Lower lobe of right lung (tissue), 2 donors: ENCODE data around the gene THAP2. TPM values are rescaled to one million over a fixed set of nuclear protein-coding genes. Genes with fewer than 3 reads are reported as not detected.

ENCODE experiments used
- ATAC-seq, 2 donors: fragments of 200-7000 bp; cut with Tn5 transposase; one replicate each; pipeline ENCODE4 v1.9.1; 2020 to 2022; ENCODE audit warnings: mild to moderate bottlenecking in 2 of 2, moderate library complexity in 2 of 2
- DNase-seq: peaks from one replicate; pipeline ENCODE4 v3.0.0-alpha.2; 2020
- H3K27ac ChIP-seq: fragments of 200-600 bp; one replicate; pipeline ENCODE4 v1.8.0; 2022
- H3K27me3 ChIP-seq: fragments of 200-600 bp; one replicate; pipeline ENCODE4 v1.8.0; 2022; ENCODE audit warnings: low read depth
- H3K36me3 ChIP-seq: fragments of 200-600 bp; one replicate; pipeline ENCODE4 v1.8.0; 2022; ENCODE audit warnings: mild to moderate bottlenecking
- H3K4me1 ChIP-seq: fragments of 200-600 bp; one replicate; pipeline ENCODE4 v1.8.0; 2022
- H3K4me3 ChIP-seq: fragments of 200-600 bp; one replicate; pipeline ENCODE4 v1.8.0; 2022; ENCODE audit warnings: mild to moderate bottlenecking
- H3K9me3 ChIP-seq: fragments of 200-600 bp; one replicate; pipeline ENCODE4 v1.8.0; 2022
- CTCF ChIP-seq: fragments of 200-600 bp; IDR thresholded peaks from one replicate; pipeline ENCODE4 v1.8.0; 2022; ENCODE audit warnings: antibody characterized with exemption, mild to moderate bottlenecking
- intact Hi-C: fragments of 100-400 bp; cut with DNase I; formaldehyde crosslinking; loops from one replicate; pipeline ENCODE4 v1.11.0; 2022
- total RNA-seq: library from RNA; stranded (reverse); fragmentation: NEBNext Ultra II Directional; extraction: Animal tissue kit (Norgen Biotek cat#: 25700); gene quantifications from one replicate; pipeline ENCODE4 v1.2.1, GENCODE V29; 2021
- donor health status: DM: no; HTN: yes; CAD: no; lungs with severe emphysema.

Gene THAP2
- total RNA-seq, 1 donor from 2014 or later = 6.1 TPM

GRCh38 chr12:71661977-71662530 is 2.0 kb upstream of the THAP2 start:
- Histone ChIP-seq H3K9me3 (no peaks in the 10 kb centered on the region), H3K27me3 (no peaks in the 10 kb centered on the region), H3K4me3 (peak overlapping the region; percentile 75), H3K36me3 (peaks cover 34% of the 10 kb centered on the region), H3K27ac (peak overlapping the region; percentile 97), H3K4me1 (peaks cover 42% of the 10 kb centered on the region)
- intact Hi-C loops = no loop called here
- ATAC-seq (no peak), DNase-seq (no peak)
- TF ChIP-seq CTCF = no peak

- H3K27me3 ChIP-seq = no peaks in the 10 kb centered on the region
- H3K36me3 ChIP-seq = peaks cover 24% of the 10 kb centered on the region
- H3K4me1 ChIP-seq = peaks cover 40% of the 10 kb centered on the region
- peak; percentile 77 for DNase-seq
- intact Hi-C loops = no loop called here
- no peak for TF ChIP-seq CTCF
- peak; percentile 56 to 60 for ATAC-seq
- no peaks in the 10 kb centered on the region for H3K9me3 ChIP-seq
- peak overlapping the region; percentile 75 for H3K4me3 ChIP-seq
- H3K27ac ChIP-seq = peak overlapping the region; percentile 97
These were observed 1.1 kb upstream of the THAP2 start for GRCh38 chr12:71662849-71663560.

GRCh38 chr12:71664411-71665089 is 449 bp downstream of the THAP2 start:
- DNase-seq (no peak), ATAC-seq (peak in 1 of 2 donors; percentile 37)
- intact Hi-C loops = no loop called here
- Histone ChIP-seq H3K27ac (peak overlapping the region; percentile 97), H3K9me3 (no peaks in the 10 kb centered on the region), H3K36me3 (peaks cover 9% of the 10 kb centered on the region), H3K27me3 (no peaks in the 10 kb centered on the region), H3K4me3 (peak overlapping the region; percentile 75), H3K4me1 (peaks cover 40% of the 10 kb centered on the region)
- no peak for TF ChIP-seq CTCF

- H3K27ac ChIP-seq = peak overlapping the region; percentile 97
- ATAC-seq = no peak
- H3K4me3 ChIP-seq = peak overlapping the region; percentile 75
- DNase-seq = no peak
- no peaks in the 10 kb centered on the region for H3K9me3 ChIP-seq
- intact Hi-C loops = no loop called here
- TF ChIP-seq CTCF = no peak
- peaks cover 3% of the 10 kb centered on the region for H3K36me3 ChIP-seq
- H3K4me1 ChIP-seq = peaks cover 37% of the 10 kb centered on the region
- H3K27me3 ChIP-seq = no peaks in the 10 kb centered on the region
These were observed 976 bp downstream of the THAP2 start for GRCh38 chr12:71665090-71665463.

GRCh38 chr12:71666259-71666658 is 2.2 kb downstream of the THAP2 start:
- intact Hi-C loops = no loop called here
- peaks cover 25% of the 10 kb centered on the region for H3K4me1 ChIP-seq
- no peaks in the 10 kb centered on the region for H3K27me3 ChIP-seq
- no peaks in the 10 kb centered on the region for H3K36me3 ChIP-seq
- ATAC-seq (no peak), DNase-seq (no peak)
- H3K27ac ChIP-seq = no peak overlapping the region
- TF ChIP-seq CTCF = no peak
- H3K4me3 ChIP-seq = no peak overlapping the region
- H3K9me3 ChIP-seq = no peaks in the 10 kb centered on the region
